ENCODE data around the gene SLC6A3.
"Not testable (repeated sequence)": the region's sequence is repeated elsewhere in the genome, so short reads cannot be mapped to it uniquely, and the experiment has no call there.

The SLC6A3 gene

DNA sequence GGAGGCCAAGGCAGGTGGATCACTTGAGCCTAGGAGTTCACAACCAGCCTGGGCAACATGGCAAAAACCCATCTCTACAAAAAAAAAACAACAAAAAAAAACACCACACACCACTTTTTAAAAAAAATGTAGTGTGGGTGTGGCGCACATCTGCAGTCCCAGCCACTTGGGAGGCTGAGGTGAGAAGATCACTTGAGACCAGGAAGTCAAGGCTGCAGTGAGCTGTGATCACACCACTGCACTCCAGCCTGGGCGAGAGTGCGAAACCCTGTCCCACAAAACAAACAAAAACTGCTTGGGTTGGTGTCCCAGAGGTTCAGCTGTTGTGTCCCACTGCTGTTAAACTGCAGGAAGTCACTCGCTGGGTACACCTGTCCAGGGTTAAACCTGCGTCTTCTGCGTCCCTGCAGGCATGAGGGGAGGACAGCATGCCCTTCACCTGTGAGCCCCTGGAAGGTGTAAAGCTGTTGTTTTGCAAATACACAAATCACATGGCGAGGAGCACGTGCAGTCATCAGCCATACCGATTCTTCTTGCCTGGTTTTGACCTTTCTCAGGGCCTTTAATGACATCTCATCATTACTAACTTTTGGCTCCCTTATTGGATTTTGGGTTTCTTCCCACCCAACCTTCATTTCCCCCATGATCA, 71.1 kb downstream of the SLC6A3 start:
- Histone ChIP-seq H3K23ac (ENCODE audit: low read length) (no peak overlapping the region), H3K27ac (ENCODE audit: low read depth, low read length) (no peak overlapping the region), H2BK5ac (ENCODE audit: low read length) (no peak overlapping the region), H3K36me3 (ENCODE audit: control insufficient read depth, insufficient read depth, low read length) (no peaks in the 10 kb centered on the region), H3K56ac (ENCODE audit: low read length) (no peak overlapping the region), H3K79me1 (ENCODE audit: low read length) (no peaks in the 10 kb centered on the region), H3K79me2 (ENCODE audit: control insufficient read depth, insufficient read depth, low read length) (no peaks in the 10 kb centered on the region), H4K5ac (ENCODE audit: low read length) (no peak overlapping the region), H3K4me3 (ENCODE audit: low read length) (no peak overlapping the region), H3K4me2 (ENCODE audit: low read length) (no peak overlapping the region), H2BK15ac (replicated peaks; ENCODE audit: low read depth) (no peak overlapping the region), H3K27me3 (ENCODE audit: insufficient read depth, low read length, poor library complexity) (no peaks in the 10 kb centered on the region), H2AK5ac (ENCODE audit: low read length) (no peak overlapping the region), H3K4ac (ENCODE audit: low read depth, low read length) (no peak overlapping the region), H3K9ac (ENCODE audit: low read length) (no peak overlapping the region), H2BK120ac (ENCODE audit: low read depth, low read length) (no peak overlapping the region), H3K18ac (ENCODE audit: low read length) (no peak overlapping the region), H4K8ac (ENCODE audit: low read depth, low read length) (no peak overlapping the region), H3K4me1 (ENCODE audit: control insufficient read depth, low read depth, low read length) (no peaks in the 10 kb centered on the region)
- DNase-seq: no peak
- WGBS (ENCODE audit: extremely low coverage, insufficient coverage, low lambda C conversion rate): no CpG with 5 or more reads among the region's 9 CpGs

DNA sequence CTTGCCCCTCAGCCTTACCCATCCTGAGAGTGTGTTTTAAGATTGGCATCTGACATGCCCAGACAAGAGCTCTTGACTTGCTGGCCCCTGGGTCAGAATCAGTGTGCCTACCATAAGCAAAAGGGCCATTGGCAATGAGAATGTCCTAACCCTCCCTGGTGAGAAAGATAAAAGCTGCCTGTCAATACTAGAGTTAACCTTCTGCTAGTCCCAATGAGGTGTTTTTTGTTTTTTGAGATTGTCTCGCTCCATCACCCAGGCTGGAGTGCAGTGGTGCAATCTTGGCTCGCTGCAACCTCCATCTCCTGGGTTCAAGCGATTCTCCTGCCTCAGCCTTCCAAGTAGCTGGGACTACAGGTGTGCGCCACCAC, 73.3 kb downstream of the SLC6A3 start:
- not testable (repeated sequence) for H3K27me3 ChIP-seq (ENCODE audit: insufficient read depth, low read length, poor library complexity)

DNA sequence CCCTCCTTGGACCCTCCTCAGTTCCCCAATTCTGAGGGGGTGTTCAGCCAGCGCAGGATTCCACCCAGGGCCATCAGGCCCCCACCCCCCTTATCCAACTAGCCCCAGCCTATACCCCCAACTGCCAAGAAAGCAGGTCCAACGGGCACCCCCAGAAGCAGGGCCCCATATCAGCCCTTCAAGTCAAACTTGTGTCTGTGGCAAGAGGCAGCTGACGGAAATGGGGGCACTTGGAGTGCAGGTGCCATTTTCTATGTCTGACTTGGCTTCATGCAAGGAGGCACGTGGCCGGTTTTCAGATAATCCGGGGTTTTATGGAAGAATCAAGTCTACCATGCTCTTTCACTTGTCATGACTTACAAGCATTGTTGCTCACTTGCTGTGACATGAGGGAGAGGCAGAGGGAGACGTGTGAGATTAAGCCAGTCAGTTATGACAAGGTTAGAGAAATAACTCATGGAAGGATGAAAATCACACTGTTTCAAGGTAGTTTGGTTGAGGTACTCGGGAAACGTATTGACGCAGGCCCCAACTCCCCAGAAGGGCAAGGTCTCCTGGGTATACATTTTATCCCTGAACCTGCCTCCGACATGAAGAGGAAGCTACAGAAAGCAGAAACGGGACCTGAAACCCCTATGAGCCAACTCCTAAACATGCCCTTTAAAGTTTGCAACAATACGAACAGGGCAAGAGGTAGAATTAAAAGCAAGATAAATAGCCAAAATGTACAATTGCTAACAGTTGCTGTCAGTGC, 73.8 kb downstream of the SLC6A3 start:
- H4K8ac ChIP-seq (ENCODE audit: low read depth, low read length): no peak overlapping the region
- no peaks in the 10 kb centered on the region for H3K4me1 ChIP-seq (ENCODE audit: control insufficient read depth, low read depth, low read length)
- no peak overlapping the region for H3K4me3 ChIP-seq (ENCODE audit: low read length)
- no peaks in the 10 kb centered on the region for H3K79me2 ChIP-seq (ENCODE audit: control insufficient read depth, insufficient read depth, low read length)
- no peak overlapping the region for H3K23ac ChIP-seq (ENCODE audit: low read length)
- H3K36me3 ChIP-seq (ENCODE audit: control insufficient read depth, insufficient read depth, low read length): no peaks in the 10 kb centered on the region
- no peak overlapping the region for H3K4me2 ChIP-seq (ENCODE audit: low read length)
- no peak overlapping the region for H2BK5ac ChIP-seq (ENCODE audit: low read length)
- no peak overlapping the region for H3K9ac ChIP-seq (ENCODE audit: low read length)
- no peak overlapping the region for H3K18ac ChIP-seq (ENCODE audit: low read length)
- no peak overlapping the region for H2BK120ac ChIP-seq (ENCODE audit: low read depth, low read length)
- no peak overlapping the region for H4K5ac ChIP-seq (ENCODE audit: low read length)
- DNase-seq: no peak
- no CpG with 5 or more reads among the region's 13 CpGs for WGBS (ENCODE audit: extremely low coverage, insufficient coverage, low lambda C conversion rate)
- H3K56ac ChIP-seq (ENCODE audit: low read length): no peak overlapping the region
- no peaks in the 10 kb centered on the region for H3K27me3 ChIP-seq (ENCODE audit: insufficient read depth, low read length, poor library complexity)
- no peak overlapping the region for H3K27ac ChIP-seq (ENCODE audit: low read depth, low read length)
- no peak overlapping the region for H3K4ac ChIP-seq (ENCODE audit: low read depth, low read length)
- H2BK15ac ChIP-seq (replicated peaks; ENCODE audit: low read depth): no peak overlapping the region
- no peak overlapping the region for H2AK5ac ChIP-seq (ENCODE audit: low read length)
- H3K79me1 ChIP-seq (ENCODE audit: low read length): no peaks in the 10 kb centered on the region

More for the DNA sequence above, 73.3 kb downstream of the SLC6A3 start:
- H2AK5ac ChIP-seq (ENCODE audit: low read length); H3K9ac ChIP-seq (ENCODE audit: low read length); H3K23ac ChIP-seq (ENCODE audit: low read length); H2BK5ac ChIP-seq (ENCODE audit: low read length); H3K4ac ChIP-seq (ENCODE audit: low read depth, low read length); H3K27ac ChIP-seq (ENCODE audit: low read depth, low read length); H3K36me3 ChIP-seq (ENCODE audit: control insufficient read depth, insufficient read depth, low read length); H2BK15ac ChIP-seq (replicated peaks; ENCODE audit: low read depth); H4K8ac ChIP-seq (ENCODE audit: low read depth, low read length); H3K4me3 ChIP-seq (ENCODE audit: low read length); H3K4me1 ChIP-seq (ENCODE audit: control insufficient read depth, low read depth, low read length); H4K5ac ChIP-seq (ENCODE audit: low read length); H3K18ac ChIP-seq (ENCODE audit: low read length); H3K4me2 ChIP-seq (ENCODE audit: low read length); H3K56ac ChIP-seq (ENCODE audit: low read length); DNase-seq; H3K79me2 ChIP-seq (ENCODE audit: control insufficient read depth, insufficient read depth, low read length); H2BK120ac ChIP-seq (ENCODE audit: low read depth, low read length); H3K79me1 ChIP-seq (ENCODE audit: low read length): not testable (repeated sequence)
- WGBS (ENCODE audit: extremely low coverage, insufficient coverage, low lambda C conversion rate): no CpG with 5 or more reads among the region's 4 CpGs

DNA sequence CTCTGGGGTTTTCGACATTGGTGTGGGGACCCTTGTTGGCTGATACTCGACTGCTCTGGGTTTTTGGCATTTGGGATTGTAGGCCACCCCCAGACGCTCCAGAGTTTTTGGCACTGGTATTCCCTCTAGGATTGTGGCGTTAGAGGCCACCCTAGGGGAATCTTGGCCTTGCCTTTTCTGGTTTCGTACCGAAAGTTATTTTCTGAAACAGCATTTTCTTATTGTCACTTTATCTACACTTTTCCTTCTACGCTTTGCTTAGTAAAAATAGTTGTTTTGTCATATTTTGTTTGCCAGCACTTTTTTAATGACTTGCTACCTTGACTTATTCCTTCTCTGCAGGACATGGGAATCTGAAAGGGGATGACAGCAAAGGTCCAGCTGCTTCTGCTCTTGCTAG, 75.2 kb downstream of the SLC6A3 start:
- H2BK5ac ChIP-seq (ENCODE audit: low read length): no peak overlapping the region
- no peaks in the 10 kb centered on the region for H3K36me3 ChIP-seq (ENCODE audit: control insufficient read depth, insufficient read depth, low read length)
- H2BK15ac ChIP-seq (replicated peaks; ENCODE audit: low read depth): no peak overlapping the region
- H4K8ac ChIP-seq (ENCODE audit: low read depth, low read length): no peak overlapping the region
- H3K27me3 ChIP-seq (ENCODE audit: insufficient read depth, low read length, poor library complexity): no peaks in the 10 kb centered on the region
- H3K56ac ChIP-seq (ENCODE audit: low read length): no peak overlapping the region
- H3K79me2 ChIP-seq (ENCODE audit: control insufficient read depth, insufficient read depth, low read length): no peaks in the 10 kb centered on the region
- no peak overlapping the region for H4K5ac ChIP-seq (ENCODE audit: low read length)
- no peak overlapping the region for H3K4me2 ChIP-seq (ENCODE audit: low read length)
- WGBS (ENCODE audit: extremely low coverage, insufficient coverage, low lambda C conversion rate): no CpG with 5 or more reads among the region's 7 CpGs
- H3K4me1 ChIP-seq (ENCODE audit: control insufficient read depth, low read depth, low read length): no peaks in the 10 kb centered on the region
- H2BK120ac ChIP-seq (ENCODE audit: low read depth, low read length): no peak overlapping the region
- H3K79me1 ChIP-seq (ENCODE audit: low read length): no peaks in the 10 kb centered on the region
- H3K9ac ChIP-seq (ENCODE audit: low read length): no peak overlapping the region
- no peak overlapping the region for H3K18ac ChIP-seq (ENCODE audit: low read length)
- no peak overlapping the region for H2AK5ac ChIP-seq (ENCODE audit: low read length)
- DNase-seq: no peak
- H3K4me3 ChIP-seq (ENCODE audit: low read length): no peak overlapping the region
- no peak overlapping the region for H3K27ac ChIP-seq (ENCODE audit: low read depth, low read length)
- H3K4ac ChIP-seq (ENCODE audit: low read depth, low read length): no peak overlapping the region
- H3K23ac ChIP-seq (ENCODE audit: low read length): no peak overlapping the region

DNA sequence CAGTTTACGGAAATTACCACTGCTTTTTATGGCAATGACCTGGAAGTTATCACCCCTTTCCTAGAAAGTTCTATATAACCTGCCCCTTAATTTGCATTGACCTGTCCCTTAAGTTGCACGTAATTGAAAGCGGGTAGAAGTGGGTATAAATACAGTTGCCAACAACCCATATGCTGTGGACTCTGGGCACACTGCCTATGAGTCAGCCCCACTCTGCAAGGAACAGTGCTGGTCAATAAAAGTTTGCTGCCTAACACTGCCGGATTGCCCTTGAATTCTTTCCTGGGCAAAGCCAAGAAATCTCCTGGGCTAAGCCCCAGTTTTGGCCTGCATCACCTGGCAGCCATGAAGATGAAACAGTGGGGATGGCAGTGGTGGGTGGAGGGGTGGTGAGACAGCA, 76.5 kb downstream of the SLC6A3 start:
- H3K23ac ChIP-seq (ENCODE audit: low read length): no peak overlapping the region
- no peak overlapping the region for H3K56ac ChIP-seq (ENCODE audit: low read length)
- no peaks in the 10 kb centered on the region for H3K4me1 ChIP-seq (ENCODE audit: control insufficient read depth, low read depth, low read length)
- H3K27me3 ChIP-seq (ENCODE audit: insufficient read depth, low read length, poor library complexity): no peaks in the 10 kb centered on the region
- WGBS (ENCODE audit: extremely low coverage, insufficient coverage, low lambda C conversion rate): no CpG with 5 or more reads among the region's 4 CpGs
- no peak overlapping the region for H4K5ac ChIP-seq (ENCODE audit: low read length)
- H3K4me3 ChIP-seq (ENCODE audit: low read length): no peak overlapping the region
- no peaks in the 10 kb centered on the region for H3K79me1 ChIP-seq (ENCODE audit: low read length)
- no peaks in the 10 kb centered on the region for H3K36me3 ChIP-seq (ENCODE audit: control insufficient read depth, insufficient read depth, low read length)
- no peak overlapping the region for H3K9ac ChIP-seq (ENCODE audit: low read length)
- no peak overlapping the region for H3K27ac ChIP-seq (ENCODE audit: low read depth, low read length)
- H4K8ac ChIP-seq (ENCODE audit: low read depth, low read length): no peak overlapping the region
- no peak overlapping the region for H3K4ac ChIP-seq (ENCODE audit: low read depth, low read length)
- no peaks in the 10 kb centered on the region for H3K79me2 ChIP-seq (ENCODE audit: control insufficient read depth, insufficient read depth, low read length)
- H3K18ac ChIP-seq (ENCODE audit: low read length): no peak overlapping the region
- no peak overlapping the region for H3K4me2 ChIP-seq (ENCODE audit: low read length)
- no peak for DNase-seq
- no peak overlapping the region for H2BK5ac ChIP-seq (ENCODE audit: low read length)
- no peak overlapping the region for H2BK15ac ChIP-seq (replicated peaks; ENCODE audit: low read depth)
- no peak overlapping the region for H2AK5ac ChIP-seq (ENCODE audit: low read length)
- no peak overlapping the region for H2BK120ac ChIP-seq (ENCODE audit: low read depth, low read length)

All from mesendoderm (in vitro differentiated cells).